Fibroblast of the aortic adventitia (primary cell): ENCODE results near the gene ZNF577. TPM values are rescaled to one million over a fixed set of nuclear protein-coding genes. Genes with fewer than 3 reads are reported as not detected.

Source experiments
- DNase-seq: peaks from one replicate; pipeline ENCODE4 v3.0.0-alpha.2; 2010; ENCODE audit warnings: low read depth
- H3K4me3 ChIP-seq: 2 replicates; pipeline ENCODE4 v1.5.1; 2011; ENCODE audit warnings: low read depth, mild to moderate bottlenecking, control low read depth, low read length, moderate library complexity
- CTCF ChIP-seq: IDR thresholded peaks from 2 replicates; pipeline ENCODE4 v1.5.1; 2011; ENCODE audit warnings: mild to moderate bottlenecking, low read length, control low read depth, inconsistent platforms; ENCODE audit not compliant: insufficient read depth
- total RNA-seq: library from RNA; depleted of rRNA; stranded (reverse); fragments of >200 nt; gene quantifications from 2 replicates; pipeline ENCODE4 v1.2.3, GENCODE V29; 2012; ENCODE audit warnings: low replicate concordance

The ZNF577 gene
- total RNA-seq, 1 donor: 8.9 TPM

- H3K4me3 ChIP-seq: no peak overlapping the region
- no peak for TF ChIP-seq CTCF
- DNase-seq: no peak
Observed at GRCh38 chr19:51861870-51862622, 25.7 kb downstream of the ZNF577 start.

GRCh38 chr19:51837145-51837544, 50.6 kb downstream of the ZNF577 start:
- no peak for TF ChIP-seq CTCF
- H3K4me3 ChIP-seq: no peak overlapping the region
- DNase-seq: no peak

GRCh38 chr19:51830274-51830673, 57.5 kb downstream of the ZNF577 start:
- TF ChIP-seq CTCF: peak; percentile 21
- peak; percentile 14 for DNase-seq
- no peak overlapping the region for H3K4me3 ChIP-seq

- DNase-seq: no peak
- no peak overlapping the region for H3K4me3 ChIP-seq
- no peak for TF ChIP-seq CTCF
Observed at GRCh38 chr19:51824281-51825005, 63.3 kb downstream of the ZNF577 start.

- no peak overlapping the region for H3K4me3 ChIP-seq
- DNase-seq: no peak
- no peak for TF ChIP-seq CTCF
Observed at GRCh38 chr19:51822946-51823345, 64.8 kb downstream of the ZNF577 start.

- TF ChIP-seq CTCF: no peak
- H3K4me3 ChIP-seq: no peak overlapping the region
- peak; percentile 31 for DNase-seq
Observed at GRCh38 chr19:51822325-51822724, 65.4 kb downstream of the ZNF577 start.

- no peak for DNase-seq
- no peak overlapping the region for H3K4me3 ChIP-seq
- no peak for TF ChIP-seq CTCF
Observed at GRCh38 chr19:51821921-51822320, 65.8 kb downstream of the ZNF577 start.
